Hypothalamus (tissue), 51 donors: ENCODE measurements around the gene PTK7.
A peak's percentile ranks its signal among the peaks of the same experiment; 100 is the strongest.

Experiments
- DNase-seq, 51 donors: peaks; one replicate each; lab custom pipeline; 2025; lab: John Stamatoyannopoulos, UW

The PTK7 gene

GRCh38 chr6:43082806-43083655, 6.9 kb downstream of the PTK7 start:
- DNase-seq, result no peak

DNA sequence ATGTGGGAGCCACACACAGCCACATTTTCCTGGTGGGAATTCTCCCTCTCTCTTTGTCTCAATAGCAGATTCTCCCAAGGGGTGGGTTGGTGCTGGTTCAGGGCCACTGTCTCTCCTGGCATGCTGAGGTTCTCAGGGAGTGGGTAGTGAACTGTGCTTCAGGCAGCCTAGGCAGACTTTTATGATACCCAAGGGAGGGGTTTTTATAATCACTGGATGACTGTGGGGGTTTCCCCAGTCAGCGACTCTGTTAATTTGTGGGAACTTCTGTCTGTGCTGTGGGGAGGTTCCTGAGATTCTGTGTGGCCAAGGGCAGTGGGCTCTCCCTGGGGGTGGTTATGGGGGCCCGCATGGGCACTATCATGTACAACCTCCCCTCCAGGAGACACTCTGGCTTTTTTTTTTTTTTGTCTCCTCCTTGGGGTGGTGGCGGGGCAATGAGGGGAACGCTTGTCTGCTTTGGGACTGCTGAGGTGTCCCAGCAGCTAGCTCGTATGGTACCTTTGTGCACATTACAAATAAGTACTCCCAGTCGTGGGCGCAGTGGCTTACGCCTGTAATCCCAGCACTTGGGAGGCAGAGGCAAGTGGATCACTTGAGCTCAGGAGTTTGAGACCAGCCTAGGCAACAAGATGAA, 10.0 kb downstream of the PTK7 start:
- DNase-seq, result no peak

- no peak for DNase-seq
These were observed 12.5 kb downstream of the PTK7 start for GRCh38 chr6:43088654-43089056.

- no peak for DNase-seq
These were observed 13.4 kb downstream of the PTK7 start for GRCh38 chr6:43089467-43089866.

DNA sequence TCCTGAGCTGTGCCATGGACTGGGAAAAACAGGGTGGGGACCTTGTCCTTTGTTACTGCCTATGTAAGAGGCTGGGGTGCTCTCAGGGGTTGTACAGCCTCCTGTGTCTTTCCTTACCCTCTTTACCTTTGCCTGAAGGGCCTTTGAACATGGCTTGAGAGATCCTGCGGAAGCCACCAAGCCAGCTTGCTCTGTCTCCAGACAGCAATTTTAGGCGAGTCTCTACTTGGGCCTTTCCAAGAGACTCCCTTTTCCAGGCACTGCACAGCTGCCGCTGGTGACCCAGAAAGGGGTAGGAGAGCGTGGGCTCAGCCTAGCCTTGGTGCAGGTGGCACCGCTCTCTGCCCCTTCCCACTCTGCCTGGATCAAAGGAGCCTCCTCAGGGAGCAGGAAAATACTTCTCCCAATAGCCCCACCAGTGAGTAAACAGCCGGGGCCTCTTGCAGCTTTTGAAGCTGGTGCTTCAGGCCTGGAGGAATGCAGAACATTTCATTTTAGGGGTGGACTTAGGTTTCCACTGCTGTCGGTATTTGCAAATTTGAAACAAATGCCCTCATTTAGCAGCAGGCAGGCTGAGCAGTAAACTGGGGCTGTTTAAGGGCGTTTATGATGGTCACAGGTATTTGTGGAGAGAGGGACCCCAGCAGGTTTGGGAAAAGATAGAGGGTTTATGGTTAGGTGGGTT, 13.9 kb downstream of the PTK7 start:
- no peak for DNase-seq

DNA sequence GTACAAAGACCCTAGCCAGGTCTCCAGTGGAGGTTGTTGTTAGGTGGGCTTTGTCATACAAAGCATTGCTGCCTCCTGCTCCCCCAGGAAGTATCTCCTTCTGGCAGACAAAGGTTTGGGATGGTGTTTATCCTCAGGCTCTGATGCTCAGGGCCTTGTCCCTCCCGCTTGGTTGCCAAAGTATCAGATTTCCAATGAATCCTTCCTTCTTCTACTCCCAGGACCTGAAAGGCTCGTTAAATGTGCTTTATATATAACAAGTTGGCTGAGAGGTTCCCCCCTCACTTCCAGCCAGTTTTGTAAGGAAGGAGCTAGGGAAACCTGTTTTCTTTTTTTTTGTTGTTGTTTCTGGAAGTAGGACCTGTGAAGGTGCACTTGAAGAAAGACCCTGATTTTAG, 14.4 kb downstream of the PTK7 start:
- DNase-seq, result no peak

DNA sequence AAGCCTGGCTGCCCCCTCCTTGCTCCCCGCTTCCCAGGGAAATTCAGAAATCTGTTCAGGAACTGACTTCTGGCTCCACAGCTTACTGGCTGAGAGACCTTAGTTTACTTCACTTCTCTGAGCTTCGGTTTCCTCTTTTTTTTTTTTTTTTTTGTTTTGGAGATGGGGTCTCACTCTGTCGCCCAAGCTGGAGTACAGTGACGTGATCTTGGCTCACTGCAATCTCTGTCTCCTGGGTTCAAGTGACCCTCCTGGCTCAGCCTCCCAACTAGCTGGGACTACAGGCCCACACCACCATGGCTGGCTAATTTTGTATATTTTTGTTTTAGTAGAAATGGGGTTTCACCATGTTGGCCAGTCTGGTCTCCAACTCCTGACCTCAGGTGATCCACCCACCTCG, 14.9 kb downstream of the PTK7 start:
- DNase-seq, result no peak

GRCh38 chr6:43091436-43091991, 15.4 kb downstream of the PTK7 start:
- no peak for DNase-seq

DNA sequence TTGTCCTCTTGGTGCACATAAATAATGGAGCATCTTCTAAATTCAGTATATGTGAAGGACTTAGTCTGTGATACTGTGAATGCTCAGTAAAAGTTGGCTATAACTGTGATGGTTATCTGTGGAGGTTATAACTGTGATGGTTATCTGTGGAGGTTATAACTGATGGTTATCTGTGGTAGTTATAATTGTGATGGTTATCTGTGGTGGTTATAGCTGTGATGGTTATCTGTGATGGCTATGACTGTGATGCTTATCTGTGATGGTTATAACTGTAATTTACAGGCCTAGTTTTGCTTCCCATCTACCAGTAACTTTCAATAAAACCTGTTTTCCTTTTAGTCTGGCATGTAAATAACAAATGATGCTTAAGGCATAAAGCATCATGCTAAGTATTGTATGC, 16.5 kb downstream of the PTK7 start:
- DNase-seq, result no peak

DNA sequence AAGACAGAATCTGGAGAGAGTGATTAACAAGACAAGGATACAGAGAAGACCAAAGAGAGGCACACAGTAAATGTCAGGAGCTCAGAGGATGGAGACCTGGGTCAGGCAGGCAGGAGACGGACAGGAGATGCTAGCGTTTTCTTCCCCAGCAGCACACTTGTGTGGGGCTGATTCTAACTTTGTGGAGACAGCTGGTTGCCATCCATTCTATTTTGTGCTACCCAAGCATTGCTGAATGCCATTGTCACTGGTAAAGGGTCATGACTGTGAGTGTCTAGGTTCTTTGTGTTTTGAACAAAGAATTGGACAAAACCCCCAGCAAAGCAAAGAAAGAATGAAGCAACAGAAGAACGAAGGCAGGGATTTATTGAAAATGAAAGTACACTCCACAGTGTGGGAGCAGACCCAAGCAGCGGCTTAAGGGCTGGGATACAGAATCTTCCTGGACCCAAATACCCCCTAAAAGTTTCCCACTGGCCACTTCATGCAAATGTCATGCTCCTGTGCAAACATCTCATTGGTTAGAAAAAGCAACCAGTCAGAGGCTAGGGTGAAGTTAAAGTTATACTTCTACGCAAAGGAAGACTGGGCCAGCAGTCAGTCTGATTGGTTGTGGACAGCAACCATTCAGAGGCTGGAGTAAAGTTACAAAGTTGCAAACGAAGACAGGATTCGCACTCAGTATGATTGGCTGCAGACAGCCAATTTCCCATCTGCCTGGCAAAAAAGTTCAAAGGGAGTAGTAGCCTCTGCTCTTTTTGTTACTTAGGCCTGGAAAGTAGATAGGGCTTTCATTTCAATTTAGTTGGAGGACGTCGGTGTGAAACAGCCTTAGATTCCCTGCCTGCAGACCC, 17.5 kb downstream of the PTK7 start:
- peak in 4 of 51 donors; percentile 4 to 25 (median 18) for DNase-seq

- no peak for DNase-seq
These were observed 19.8 kb downstream of the PTK7 start for GRCh38 chr6:43095939-43096338.

DNA sequence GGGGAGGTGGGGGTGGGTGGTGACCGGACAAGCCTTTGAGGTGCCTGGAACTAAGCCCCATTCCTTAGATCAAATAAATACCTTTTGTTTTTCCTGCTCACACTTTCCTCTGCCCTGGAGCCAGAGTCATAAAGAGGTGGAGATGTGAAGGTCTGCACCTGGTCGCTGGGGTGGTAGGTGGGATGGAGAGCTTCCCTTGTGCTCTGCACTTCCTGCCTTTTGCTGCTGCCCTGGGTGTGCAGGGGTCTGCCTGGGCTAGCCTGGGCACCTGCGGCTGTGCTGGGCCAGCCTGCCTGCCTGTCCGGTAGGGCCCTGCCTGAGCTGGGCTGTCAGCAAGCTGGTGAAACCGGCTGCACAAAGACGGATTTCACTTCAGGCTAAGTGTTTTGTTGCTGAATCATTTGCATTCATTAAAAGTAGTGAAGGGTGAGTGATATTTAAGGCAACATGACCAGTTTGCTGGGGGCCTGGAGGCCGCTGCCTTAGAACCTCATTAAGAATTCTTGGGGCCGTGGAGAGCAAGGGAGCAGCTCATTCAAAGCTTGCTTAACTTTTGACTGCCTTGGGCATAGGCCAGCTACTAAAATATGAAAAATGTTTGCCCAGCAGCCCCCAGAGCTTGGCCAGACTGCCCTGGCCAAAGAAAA, 20.5 kb downstream of the PTK7 start:
- DNase-seq, result peak in 12 of 51 donors; percentile 4 to 48 (median 22)

GRCh38 chr6:43097098-43097489, 21.0 kb downstream of the PTK7 start:
- no peak for DNase-seq

DNA sequence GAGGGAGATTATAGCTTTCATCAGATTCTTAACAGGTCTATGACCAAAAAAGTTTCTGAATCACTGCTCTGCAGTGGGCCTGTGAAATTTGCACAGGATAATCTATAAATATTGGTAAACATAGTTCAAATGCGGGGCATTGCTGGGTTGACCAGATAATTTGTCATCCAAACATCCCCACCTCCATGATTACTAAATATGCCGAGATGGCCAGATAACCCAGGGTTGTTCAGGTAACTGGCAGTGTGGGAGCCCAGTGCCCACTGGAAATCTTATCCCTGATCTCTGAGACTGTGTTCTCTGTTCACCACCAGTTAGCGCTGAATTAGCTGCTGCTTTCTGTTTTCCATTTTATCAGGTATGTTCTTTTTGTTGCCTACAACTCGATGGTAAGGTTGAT, 21.4 kb downstream of the PTK7 start:
- DNase-seq, result no peak

DNA sequence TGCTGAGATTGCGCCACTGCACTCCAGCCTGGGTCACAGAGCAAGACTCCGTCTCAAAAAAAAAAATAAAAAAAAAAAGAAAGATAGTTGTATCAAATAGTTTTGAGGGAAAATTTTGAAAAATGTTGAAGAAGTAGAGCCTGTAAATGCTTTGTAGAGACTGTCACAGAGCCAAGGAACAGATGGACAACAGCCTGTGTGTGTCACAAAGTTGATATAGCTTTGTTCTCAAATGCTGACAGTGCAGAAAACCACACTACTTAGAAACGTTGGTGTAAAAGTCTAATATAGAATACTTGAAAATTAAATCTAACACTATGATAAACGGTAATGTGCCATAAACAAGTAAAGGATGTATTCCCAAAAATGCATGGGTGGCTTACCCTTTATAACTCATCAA, 25.4 kb downstream of the PTK7 start:
- no peak for DNase-seq

DNA sequence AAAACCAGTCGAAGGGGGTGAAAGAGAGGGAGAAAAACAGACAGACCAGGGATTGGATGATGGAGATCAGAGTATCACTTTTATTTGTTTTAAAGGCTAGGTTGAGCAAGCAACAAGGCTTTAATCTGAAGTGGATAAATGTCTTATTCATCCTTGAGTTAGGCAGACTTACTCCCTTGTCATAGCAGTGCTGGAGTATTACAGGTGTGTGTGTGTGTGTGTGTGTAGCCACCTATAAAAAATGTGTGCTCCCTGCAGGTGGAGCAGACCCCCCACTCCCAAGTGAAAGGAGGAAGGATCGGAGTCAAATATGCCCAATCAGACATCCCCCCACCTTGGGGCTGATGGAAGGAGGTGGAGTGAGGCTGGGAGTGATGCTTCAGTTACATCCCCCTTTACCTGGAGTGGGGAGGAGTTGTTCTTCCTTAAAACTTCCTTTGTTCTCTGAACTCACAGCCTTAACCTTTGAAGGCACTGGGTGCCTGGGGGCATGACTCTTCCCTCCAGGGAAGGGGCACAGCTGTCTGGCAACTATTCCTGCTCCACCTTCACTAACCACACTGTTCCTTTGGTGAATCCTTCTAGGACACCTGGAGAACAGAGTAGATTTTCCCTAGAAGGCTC, 27.3 kb downstream of the PTK7 start:
- no peak for DNase-seq

DNA sequence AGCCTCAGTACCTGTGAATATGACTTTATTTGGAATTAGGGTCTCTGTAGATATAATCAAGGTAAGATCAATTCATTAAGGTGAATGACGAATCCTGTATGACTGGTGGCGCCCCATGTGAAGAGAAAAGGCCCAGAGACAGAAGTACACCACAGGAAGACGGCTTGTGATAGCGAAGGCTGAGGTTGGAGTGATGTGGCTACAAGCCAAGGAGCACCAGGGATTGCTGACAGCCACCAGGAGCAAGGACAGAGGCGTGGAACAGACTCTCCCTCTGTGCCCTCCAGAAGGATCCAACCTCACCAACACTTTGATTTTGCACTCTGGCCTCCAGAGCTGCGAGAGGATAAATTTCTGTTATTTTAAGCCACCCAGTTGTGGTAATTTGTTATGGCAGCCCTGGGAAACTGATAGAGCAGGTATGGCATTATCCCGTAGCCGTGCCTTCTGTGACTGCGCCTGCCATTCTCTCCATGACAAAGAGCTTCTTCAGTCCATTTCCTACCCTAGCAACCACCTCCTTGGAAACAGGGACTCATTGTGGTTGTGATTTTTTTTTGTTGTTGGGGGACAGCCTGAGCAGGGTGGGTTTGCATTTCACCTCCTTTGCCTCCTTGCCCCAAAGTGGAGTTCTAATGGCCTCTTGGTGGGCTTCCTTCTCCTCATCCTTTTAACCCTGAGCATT, 29.6 kb downstream of the PTK7 start:
- no peak for DNase-seq

DNA sequence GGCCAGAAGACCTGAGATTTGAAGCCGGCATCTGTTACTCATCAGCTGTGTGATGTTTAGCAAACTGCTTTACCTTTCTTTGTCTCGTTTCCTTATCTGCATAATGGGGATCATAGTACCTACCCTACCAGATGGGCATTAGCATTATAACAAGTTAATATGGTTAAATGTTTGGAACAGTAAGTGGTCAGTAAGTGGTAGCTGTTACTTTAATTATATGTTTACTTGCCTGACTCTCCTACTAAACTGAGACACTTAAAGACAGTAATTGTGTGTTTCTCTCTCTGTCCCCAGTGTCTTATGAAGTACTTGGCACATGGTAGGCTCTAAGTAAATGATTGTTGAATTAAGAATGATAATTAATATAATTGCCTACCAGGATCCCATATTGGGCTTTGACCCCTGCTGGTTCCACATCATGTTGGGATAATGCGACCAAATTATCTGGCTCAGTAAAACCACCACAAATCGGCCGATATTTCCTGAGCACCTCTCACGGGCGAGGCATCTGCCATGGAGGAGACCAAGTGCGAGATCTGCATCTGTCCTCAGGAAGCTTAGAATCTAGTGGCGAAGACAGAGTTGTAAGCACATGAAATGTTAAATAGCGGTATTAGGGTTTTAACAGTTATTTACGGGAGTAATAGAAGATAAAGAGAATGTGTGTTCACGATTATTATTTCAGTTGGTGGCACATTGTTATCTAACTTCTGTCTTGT, 31.4 kb downstream of the PTK7 start:
- DNase-seq, result no peak
